Activated CD8-positive, alpha-beta T cell treated with anti-CD3 and anti-CD28 coated beads for 36 hours (primary cell): Measurements from ENCODE around the gene DEPP1. TPM values are rescaled to one million over a fixed set of nuclear protein-coding genes. Genes with fewer than 3 reads are reported as not detected.

Source experiments
- ATAC-seq: fragments of 200-7000 bp; cut with Tn5 transposase; one replicate; pipeline ENCODE4 v1.10.0; 2021; ENCODE audit warnings: mild to moderate bottlenecking, moderate library complexity
- CTCF ChIA-PET: fragments of 350-600 bp; sonication (Branson Sonifier 250); formaldehyde crosslinking; loops from one replicate; lab custom pipeline; 2021; ENCODE audit warnings: antibody characterized with exemption; lab: Charles Lee
- POLR2A ChIA-PET: fragments of 350-600 bp; sonication (Branson Sonifier 250); formaldehyde crosslinking; loops from one replicate; lab custom pipeline; 2021; ENCODE audit warnings: antibody characterized with exemption; lab: Charles Lee
- DNase-seq: peaks from one replicate; pipeline ENCODE4 v3.0.0-alpha.2; 2020
- H3K27ac Mint-ChIP-seq: one replicate; pipeline ENCODE4 v1.8.0; 2021; ENCODE audit warnings: mild to moderate bottlenecking, mixed read lengths
- H3K27me3 Mint-ChIP-seq: one replicate; pipeline ENCODE4 v1.8.0; 2021; ENCODE audit warnings: mixed read lengths
- H3K36me3 Mint-ChIP-seq: one replicate; pipeline ENCODE4 v1.8.0; 2021; ENCODE audit warnings: low read depth, mixed read lengths
- H3K4me1 Mint-ChIP-seq: one replicate; pipeline ENCODE4 v1.8.0; 2021; ENCODE audit warnings: low read depth, mixed read lengths
- H3K4me3 Mint-ChIP-seq: one replicate; pipeline ENCODE4 v1.8.0; 2021; ENCODE audit warnings: mild to moderate bottlenecking, moderate library complexity, mixed read lengths
- H3K9me3 Mint-ChIP-seq: one replicate; pipeline ENCODE4 v1.8.0; 2021; ENCODE audit warnings: mixed read lengths
- CTCF ChIP-seq: fragments of 200-600 bp; IDR thresholded peaks from one replicate; pipeline ENCODE4 v1.8.0; 2022; ENCODE audit warnings: antibody characterized with exemption, mild to moderate bottlenecking
- intact Hi-C: fragments of 100-400 bp; cut with micrococcal nuclease; formaldehyde crosslinking; loops from one replicate; pipeline ENCODE4 v1.10.0; 2022
- total RNA-seq, 2 experiments: library from RNA; stranded (reverse); gene quantifications; one replicate each; pipeline ENCODE4 v1.2.3, GENCODE V29; 2021

The DEPP1 gene
- total RNA-seq, 2 experiments from 2014 or later: 0.16 to 0.27 TPM

GRCh38 chr10:44981172-44982113 is 2.8 kb upstream of the DEPP1 start:
- no peaks in the 10 kb centered on the region for H3K36me3 Mint-ChIP-seq
- no peaks in the 10 kb centered on the region for H3K9me3 Mint-ChIP-seq
- no peak overlapping the region for H3K27ac Mint-ChIP-seq
- intact Hi-C loops: no loop called here
- DNase-seq: no peak
- no peak for TF ChIP-seq CTCF
- ChIA-PET POLR2A (no interaction called here), CTCF (interaction anchor here (4.5 kb wide), 1 partner anchor 48 kb away, joined by 23 read pairs; no protein-coding TSS in a partner anchor)
- peaks cover 3% of the 10 kb centered on the region for H3K4me1 Mint-ChIP-seq
- no peak overlapping the region for H3K4me3 Mint-ChIP-seq
- H3K27me3 Mint-ChIP-seq: no peaks in the 10 kb centered on the region
- ATAC-seq: no peak

- H3K4me1 Mint-ChIP-seq: peaks cover 3% of the 10 kb centered on the region
- DNase-seq (no peak), ATAC-seq (no peak)
- ChIA-PET POLR2A (interaction anchor here (0.6 kb wide), 1 partner anchor 1860 kb away, joined by 3 read pairs; no protein-coding TSS in a partner anchor), CTCF (interaction anchor here (1.0 to 4.5 kb wide), 2 partner anchors 13 to 48 kb away, joined by 3 to 23 read pairs; no protein-coding TSS in a partner anchor)
- H3K4me3 Mint-ChIP-seq: no peak overlapping the region
- no peaks in the 10 kb centered on the region for H3K27me3 Mint-ChIP-seq
- intact Hi-C loops: no loop called here
- no peak overlapping the region for H3K27ac Mint-ChIP-seq
- TF ChIP-seq CTCF: no peak
- no peaks in the 10 kb centered on the region for H3K9me3 Mint-ChIP-seq
- H3K36me3 Mint-ChIP-seq: no peaks in the 10 kb centered on the region
These were observed 1.9 kb upstream of the DEPP1 start for GRCh38 chr10:44980309-44981171.

DNA sequence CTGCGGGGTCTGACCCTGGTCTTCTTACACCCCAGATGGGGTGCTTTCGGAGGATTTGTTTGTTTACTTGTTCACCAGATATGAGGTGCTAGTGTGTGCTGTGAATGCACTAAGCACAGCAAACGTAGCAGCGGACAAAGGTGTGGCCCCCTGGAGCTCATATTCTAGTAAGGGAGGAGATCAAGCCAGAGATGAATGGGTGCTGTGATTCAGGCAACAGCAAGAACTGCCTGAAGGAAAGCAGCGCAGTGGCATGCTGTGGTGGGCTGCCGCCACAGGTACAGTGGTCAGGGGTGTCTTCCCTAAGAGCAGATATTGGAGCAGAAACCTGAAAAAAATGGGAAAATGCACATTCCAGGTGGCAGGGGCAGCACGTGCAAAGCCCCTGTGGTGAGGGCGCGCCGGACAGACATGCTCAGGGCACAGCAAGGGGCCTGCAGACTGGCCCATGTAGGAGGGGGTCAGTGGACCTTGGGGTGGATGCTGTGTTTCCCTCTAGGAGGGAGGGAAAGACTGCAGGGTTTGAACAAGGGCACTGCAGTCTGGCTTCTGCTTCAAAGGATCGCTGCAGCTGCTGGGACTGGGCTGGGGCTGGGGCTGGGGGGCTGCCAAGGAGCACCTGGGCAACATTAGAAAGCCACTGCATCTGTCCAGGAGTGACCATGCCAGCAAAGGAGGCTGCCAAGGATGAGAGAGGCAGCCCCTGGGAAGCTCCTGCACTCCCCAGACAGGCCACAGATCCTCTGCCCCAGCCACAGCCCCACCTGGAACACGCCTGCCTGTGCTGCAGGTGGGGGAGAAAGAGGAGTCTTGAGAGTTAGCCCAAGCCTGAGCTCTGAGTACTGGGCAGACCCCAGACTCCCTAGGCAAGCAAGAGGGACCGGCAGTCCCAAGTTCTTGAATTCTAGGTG is 927 bp upstream of the DEPP1 start:
- ChIA-PET CTCF (interaction anchor here (0.8 to 4.5 kb wide), 3 partner anchors 12 to 47 kb away, joined by 3 to 23 read pairs (median 3); no protein-coding TSS in a partner anchor), POLR2A (interaction anchor here (1.2 kb wide), 1 partner anchor 21 kb away, joined by 3 read pairs; no protein-coding TSS in a partner anchor)
- TF ChIP-seq CTCF: no peak
- H3K36me3 Mint-ChIP-seq: no peaks in the 10 kb centered on the region
- DNase-seq (no peak), ATAC-seq (no peak)
- H3K27ac Mint-ChIP-seq: no peak overlapping the region
- no peak overlapping the region for H3K4me3 Mint-ChIP-seq
- no peaks in the 10 kb centered on the region for H3K9me3 Mint-ChIP-seq
- peaks cover 6% of the 10 kb centered on the region for H3K4me1 Mint-ChIP-seq
- intact Hi-C loops: no loop called here
- no peaks in the 10 kb centered on the region for H3K27me3 Mint-ChIP-seq

GRCh38 chr10:44978213-44978569 is 418 bp downstream of the DEPP1 start:
- peaks cover 19% of the 10 kb centered on the region for H3K4me1 Mint-ChIP-seq
- no peaks in the 10 kb centered on the region for H3K36me3 Mint-ChIP-seq
- no peak for DNase-seq
- intact Hi-C loops: no loop called here
- ChIA-PET POLR2A (interaction anchor here (0.7 to 1.2 kb wide), 2 partner anchors 21 to 22 kb away, joined by 3 read pairs; no protein-coding TSS in a partner anchor), CTCF (interaction anchor here (4.5 kb wide), 1 partner anchor 45 kb away, joined by 23 read pairs; no protein-coding TSS in a partner anchor)
- no peak for TF ChIP-seq CTCF
- H3K27me3 Mint-ChIP-seq: no peaks in the 10 kb centered on the region
- H3K4me3 Mint-ChIP-seq: no peak overlapping the region
- H3K27ac Mint-ChIP-seq: no peak overlapping the region
- no peak for ATAC-seq
- no peaks in the 10 kb centered on the region for H3K9me3 Mint-ChIP-seq
